HCT116 (cell line): Measurements from ENCODE around the gene UPF2.

Experiments
- CTCF ChIP-seq, 3 experiments: fragments of 200-600 bp in 1 of 3; sonication (generic) in 1 of 3; IDR thresholded peaks in 2 of 3; conservative IDR thresholded peaks in 1 of 3; 2 replicates each; pipeline ENCODE4 v1.5.1; 2012 to 2017; ENCODE audit warnings: low read depth in 2 of 3, low read length in 2 of 3, antibody characterized with exemption in 1 of 3, borderline replicate concordance in 1 of 3, control low read depth in 1 of 3, mild to moderate bottlenecking in 1 of 3, mixed read lengths in 1 of 3, mixed run types in 1 of 3, moderate library complexity in 1 of 3; ENCODE audit not compliant: insufficient read depth in 1 of 3
- ELF1 ChIP-seq: IDR thresholded peaks from 2 replicates; pipeline ENCODE4 v1.6.1; 2012; ENCODE audit warnings: low read depth, borderline replicate concordance
- EZH2phosphoT487 ChIP-seq: fragments of 200-600 bp; IDR thresholded peaks from 2 replicates; pipeline ENCODE4 v1.6.1; 2018; ENCODE audit warnings: antibody characterized with exemption, borderline replicate concordance
- MAX ChIP-seq: IDR thresholded peaks from 2 replicates; pipeline ENCODE4 v1.6.1; 2012
- POLR2A ChIP-seq: IDR thresholded peaks from 2 replicates; pipeline ENCODE4 v1.7.0; 2011; ENCODE audit warnings: borderline replicate concordance; ENCODE audit not compliant: insufficient read depth, insufficient read length; ENCODE audit errors: extremely low read depth
- POLR2AphosphoS5 ChIP-seq: IDR thresholded peaks from 2 replicates; pipeline ENCODE4 v1.6.1; 2011; ENCODE audit warnings: mild to moderate bottlenecking, low read depth, low read length, moderate library complexity
- SRF ChIP-seq: IDR thresholded peaks from 2 replicates; pipeline ENCODE4 v1.6.1; 2012; ENCODE audit warnings: low read depth
- TCF7L2 ChIP-seq: IDR thresholded peaks from 2 replicates; pipeline ENCODE4 v1.7.0; 2011; ENCODE audit warnings: borderline replicate concordance, inconsistent platforms; ENCODE audit not compliant: insufficient read depth, insufficient read length; ENCODE audit errors: extremely low read depth
- YY1 ChIP-seq: IDR thresholded peaks from 2 replicates; pipeline ENCODE4 v1.6.1; 2011; ENCODE audit warnings: low read length, low read depth, moderate library complexity, mild to moderate bottlenecking; ENCODE audit not compliant: insufficient replicate concordance; ENCODE audit errors: extremely low read depth
- ZBTB33 ChIP-seq: IDR thresholded peaks from 2 replicates; pipeline ENCODE4 v1.6.1; 2011; ENCODE audit warnings: mild to moderate bottlenecking, low read length, moderate library complexity; ENCODE audit not compliant: insufficient replicate concordance; ENCODE audit errors: extremely low read depth
- ZFX ChIP-seq: fragments of 450-650 bp; IDR thresholded peaks from 2 replicates; pipeline ENCODE4 v1.6.1; 2017
- ZNF274 ChIP-seq: fragments of 200-500 bp; sonication (Bioruptor generic); IDR thresholded peaks from 2 replicates; pipeline ENCODE4 v1.6.1; 2014; ENCODE audit warnings: mild to moderate bottlenecking, low read depth, low read length, inconsistent platforms

- TF ChIP-seq CTCF (IDR thresholded peaks at IDR 0.05 in 2 of 3, conservative IDR thresholded peaks at IDR 0.05 in 1 of 3; ENCODE audit: borderline replicate concordance in 1 of 3, insufficient read depth in 1 of 3, low read depth in 2 of 3, low read length in 2 of 3) (no peak), EZH2phosphoT487 (no peak), POLR2A (no peak), ZNF274 (no peak), TCF7L2 (no peak), MAX (no peak), POLR2AphosphoS5 (no peak), ZBTB33 (no peak), ELF1 (no peak), YY1 (no peak), ZFX (no peak), SRF (no peak)
Measured at GRCh38 chr10:11958956-11959355, 83.7 kb downstream of the UPF2 start.
